OCI-LY1 (cell line): ENCODE measurements around the gene AMBRA1.

Experiments used
- EZH2 ChIP-seq: fragments of 200-600 bp; sonication (generic), shearing (Covaris generic); IDR thresholded peaks from 2 replicates; pipeline ENCODE4 v1.8.0; 2017; ENCODE audit warnings: borderline replicate concordance, mixed run types, mild to moderate bottlenecking, antibody characterized with exemption, low read length, moderate library complexity, mixed read lengths
- TF ChIP-seq, protein P1 (sequence below): fragments of 200-600 bp; sonication (generic), shearing (Covaris generic); IDR thresholded peaks from 2 replicates; pipeline ENCODE4 v1.5.1; 2017; ENCODE audit warnings: mild to moderate bottlenecking, antibody characterized with exemption, low read length, moderate library complexity, mixed read lengths

GRCh38 chr11:46402957-46403902 lies 190.6 kb downstream of the AMBRA1 start:
- TF ChIP-seq, protein P1, sequence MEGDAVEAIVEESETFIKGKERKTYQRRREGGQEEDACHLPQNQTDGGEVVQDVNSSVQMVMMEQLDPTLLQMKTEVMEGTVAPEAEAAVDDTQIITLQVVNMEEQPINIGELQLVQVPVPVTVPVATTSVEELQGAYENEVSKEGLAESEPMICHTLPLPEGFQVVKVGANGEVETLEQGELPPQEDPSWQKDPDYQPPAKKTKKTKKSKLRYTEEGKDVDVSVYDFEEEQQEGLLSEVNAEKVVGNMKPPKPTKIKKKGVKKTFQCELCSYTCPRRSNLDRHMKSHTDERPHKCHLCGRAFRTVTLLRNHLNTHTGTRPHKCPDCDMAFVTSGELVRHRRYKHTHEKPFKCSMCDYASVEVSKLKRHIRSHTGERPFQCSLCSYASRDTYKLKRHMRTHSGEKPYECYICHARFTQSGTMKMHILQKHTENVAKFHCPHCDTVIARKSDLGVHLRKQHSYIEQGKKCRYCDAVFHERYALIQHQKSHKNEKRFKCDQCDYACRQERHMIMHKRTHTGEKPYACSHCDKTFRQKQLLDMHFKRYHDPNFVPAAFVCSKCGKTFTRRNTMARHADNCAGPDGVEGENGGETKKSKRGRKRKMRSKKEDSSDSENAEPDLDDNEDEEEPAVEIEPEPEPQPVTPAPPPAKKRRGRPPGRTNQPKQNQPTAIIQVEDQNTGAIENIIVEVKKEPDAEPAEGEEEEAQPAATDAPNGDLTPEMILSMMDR: no peak
- TF ChIP-seq EZH2: no peak
